Pancreas (tissue), 10 donors: ENCODE data around the gene CCDC158. TPM values are rescaled to one million over a fixed set of nuclear protein-coding genes. Genes with fewer than 3 reads are reported as not detected.
A peak's percentile ranks its signal among the peaks of the same experiment; 100 is the strongest.

Experiments
- ATAC-seq, 4 donors: fragments of 200-7000 bp; cut with Tn5 transposase; one replicate each; pipeline versions ENCODE4 v1.8.0 to v1.9.1; 2020; ENCODE audit warnings: mild to moderate bottlenecking in 4 of 4, moderate library complexity in 4 of 4
- DNase-seq, 6 donors: peaks; one replicate each; pipeline ENCODE4 v3.0.0-alpha.2; 2020
- FAIRE-seq: peaks from 2 replicates; lab custom pipeline; 2012; peaks lifted over from hg19 to GRCh38; lab: Jason Lieb, UNC
- H3K27ac ChIP-seq, 4 donors: fragments of 200-600 bp; sonication (generic); 1 replicate in 3 of 4; 2 replicates in 1 of 4; pipeline versions ENCODE4 v1.5.0 to v1.8.0; 2020
- H3K27me3 ChIP-seq, 4 donors: fragments of 200-600 bp; one replicate each; pipeline ENCODE4 v1.8.0; 2021
- H3K36me3 ChIP-seq, 3 donors: fragments of 200-600 bp; sonication (generic) in 1 of 3; one replicate each; pipeline versions ENCODE4 v1.5.0 to v1.8.0; 2020 to 2021
- H3K4me1 ChIP-seq, 3 donors: fragments of 200-600 bp; one replicate each; pipeline ENCODE4 v1.8.0; 2021
- H3K4me3 ChIP-seq, 4 donors: fragments of 200-600 bp; sonication (generic) in 2 of 4; one replicate each; pipeline versions ENCODE4 v1.5.0 to v1.8.0; 2020 to 2021
- H3K9me3 ChIP-seq, 4 donors: fragments of 200-600 bp; one replicate each; pipeline ENCODE4 v1.8.0; 2021
- CTCF ChIP-seq, 4 donors: fragments of 200-600 bp; sonication (generic) in 3 of 4; IDR thresholded peaks; one replicate each; pipeline versions ENCODE4 v1.5.0 to v1.8.0; 2021; ENCODE audit warnings: antibody characterized with exemption in 4 of 4
- WGBS, 2 donors: extraction: QIAGEN DNeasy Blood & Tissue Kit; methylation state at CpG; one replicate each; pipeline ENCODE4 v1.1.7; 2013; 5-methylcytosine and 5-hydroxymethylcytosine counted together
- intact Hi-C, 3 donors: fragments of 100-400 bp; cut with DNase I; formaldehyde crosslinking; loops; one replicate each; pipeline versions ENCODE4 v1.11.1 to v1.14.2; 2022
- polyA plus RNA-seq, 2 donors: library from polyadenylated mRNA; stranded (reverse); fragments of 200-250 nt; gene quantifications; one replicate each; pipeline ENCODE4 v1.2.3, GENCODE V29; 2013
- total RNA-seq, 6 donors: library from RNA; stranded (reverse); fragmentation: NEBNext Ultra II Directional in 4 of 6; extraction: Animal tissue kit (Norgen Biotek cat#: 25700) in 4 of 6; gene quantifications; one replicate each; pipeline versions ENCODE4 v1.2.1 to v1.2.4, GENCODE V29; 2021 to 2023
- donor health status: healthy with polysubstance abuse.
- donor health status: DM: no; HTN: no; CAD: no; lungs with moderate emphysema.
- donor health status: DM: no; HTN: no; CAD: no.
- donor health status: control.
- donor health status: control.
- donor health status: Bipolar disorder and iron deficiency.
- donor health status: DM: yes; HTN: yes; CAD: no.
- donor health status: DM: no; HTN: no; CAD: no.
- donor health status: DM: no; HTN: no; CAD: no.
- donor health status: DM: yes; HTN: yes; CAD: no.

Gene CCDC158
- total and polyA plus RNA-seq, 8 donors = 0.19 to 0.94 (median 0.61) TPM

DNA sequence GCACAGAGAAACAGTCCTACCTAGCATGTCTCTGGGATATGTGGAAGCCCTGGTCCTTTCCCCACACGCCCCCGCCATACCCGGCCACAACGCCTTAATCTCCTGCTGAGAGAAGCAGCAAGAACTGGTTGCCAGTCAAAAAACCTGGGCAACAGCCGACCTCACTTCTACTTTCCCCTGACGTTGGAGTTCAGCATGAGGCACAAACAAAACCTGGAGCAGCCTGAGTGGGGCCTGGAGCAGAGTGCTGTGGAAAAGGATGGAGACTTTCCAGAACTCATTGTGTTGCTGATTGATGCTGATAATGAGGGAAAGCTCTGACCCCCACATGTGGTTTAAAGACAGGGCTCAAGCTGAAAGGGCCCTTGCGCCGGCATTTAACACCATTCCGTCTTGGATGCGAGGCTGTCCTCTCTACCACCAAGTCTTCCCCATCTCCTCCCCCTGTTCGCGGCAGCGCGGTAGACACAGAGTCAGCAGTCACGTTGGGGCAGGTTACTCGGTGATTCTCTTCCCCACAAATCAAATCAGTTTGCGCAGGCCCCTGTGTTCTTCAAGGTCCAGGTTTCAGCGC is 666 bp downstream of the CCDC158 start:
- intact Hi-C loops = no loop called here
- 64 to 67% methylated on average over 18 of the region's 18 CpGs for WGBS, 2 donors
- H3K4me3 ChIP-seq = peak overlapping the region; percentile 36 to 69 (median 49)
- H3K27ac ChIP-seq = no peak overlapping the region
- no peaks in the 10 kb centered on the region for H3K36me3 ChIP-seq
- DNase-seq = peak in 1 of 6 donors; percentile 60
- no peak for FAIRE-seq
- H3K9me3 ChIP-seq = no peaks in the 10 kb centered on the region
- ATAC-seq = peak; percentile 37 to 53 (median 48)
- H3K27me3 ChIP-seq = no peaks in the 10 kb centered on the region
- H3K4me1 ChIP-seq = no peaks in the 10 kb centered on the region
- no peak for TF ChIP-seq CTCF (IDR thresholded peaks at IDR 0.05)

DNA sequence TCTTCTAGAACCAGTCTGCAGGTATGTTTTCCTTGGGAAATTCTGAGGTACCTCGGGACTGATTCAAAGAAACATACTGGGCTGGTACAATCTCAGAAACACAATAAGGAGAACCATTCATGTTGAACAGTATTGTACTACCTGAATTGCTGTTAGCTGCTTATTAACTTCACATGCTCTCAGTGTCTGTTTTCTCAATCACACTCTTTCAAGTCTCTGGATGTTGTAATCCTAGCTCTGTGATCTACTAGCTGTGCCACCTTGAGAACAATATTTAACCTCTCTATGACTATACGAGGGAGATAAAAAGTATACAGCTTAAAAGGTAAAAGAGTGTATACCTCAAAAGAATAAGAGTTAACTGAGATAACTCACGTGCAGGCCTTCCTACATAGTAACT is 10.3 kb downstream of the CCDC158 start:
- 67 to 78% methylated on average over 3 of the region's 3 CpGs for WGBS, 2 donors
- intact Hi-C loops = no loop called here
- no peak for FAIRE-seq
- H3K4me1 ChIP-seq = no peaks in the 10 kb centered on the region
- TF ChIP-seq CTCF (IDR thresholded peaks at IDR 0.05) = no peak
- H3K27ac ChIP-seq = no peak overlapping the region
- ATAC-seq = no peak
- H3K27me3 ChIP-seq = no peaks in the 10 kb centered on the region
- H3K9me3 ChIP-seq = no peaks in the 10 kb centered on the region
- H3K36me3 ChIP-seq = no peaks in the 10 kb centered on the region
- H3K4me3 ChIP-seq = no peak overlapping the region
- no peak for DNase-seq

GRCh38 chr4:76407440-76408119 is 13.4 kb downstream of the CCDC158 start:
- FAIRE-seq (no peak), DNase-seq (no peak), ATAC-seq (no peak)
- no peak for TF ChIP-seq CTCF (IDR thresholded peaks at IDR 0.05)
- H3K4me3 ChIP-seq = no peak overlapping the region
- H3K36me3 ChIP-seq = no peaks in the 10 kb centered on the region
- 60 to 61% methylated on average over 5 of the region's 5 CpGs for WGBS, 2 donors
- no peaks in the 10 kb centered on the region for H3K27me3 ChIP-seq
- no peaks in the 10 kb centered on the region for H3K9me3 ChIP-seq
- H3K27ac ChIP-seq = no peak overlapping the region
- intact Hi-C loops = no loop called here
- H3K4me1 ChIP-seq = no peaks in the 10 kb centered on the region

- no peak for ATAC-seq
These were observed 14.9 kb downstream of the CCDC158 start for GRCh38 chr4:76406081-76406480.

More at GRCh38 chr4:76406081-76406480, 14.9 kb downstream of the CCDC158 start:
- TF ChIP-seq CTCF (IDR thresholded peaks at IDR 0.05) = no peak
- H3K27ac ChIP-seq = no peak overlapping the region
- no peak for FAIRE-seq
- no peaks in the 10 kb centered on the region for H3K4me1 ChIP-seq
- no peaks in the 10 kb centered on the region for H3K36me3 ChIP-seq
- no peak overlapping the region for H3K4me3 ChIP-seq
- DNase-seq = no peak
- WGBS, 2 donors = 76 to 78% methylated on average over 5 of the region's 5 CpGs
- intact Hi-C loops = no loop called here
- H3K9me3 ChIP-seq = no peaks in the 10 kb centered on the region
- H3K27me3 ChIP-seq = no peaks in the 10 kb centered on the region
